SH-SY5Y (cell line): ENCODE results near the gene ARHGAP15.

Source experiments
- GATA2 ChIP-seq: IDR thresholded peaks from 2 replicates; pipeline ENCODE4 v1.6.1; 2011; ENCODE audit warnings: mild to moderate bottlenecking, low read depth, low read length
- GATA3 ChIP-seq: IDR thresholded peaks from 2 replicates; pipeline ENCODE4 v1.6.1; 2011; ENCODE audit warnings: low read depth, mild to moderate bottlenecking, low read length, moderate library complexity

- no peak for TF ChIP-seq GATA3
- no peak for TF ChIP-seq GATA2
These were observed 374.1 kb downstream of the ARHGAP15 start for GRCh38 chr2:143503280-143503679.
